ENCODE results near the gene TMIGD2. TPM values are rescaled to one million over a fixed set of nuclear protein-coding genes. Genes with fewer than 3 reads are reported as not detected.
A peak's percentile ranks its signal among the peaks of the same experiment; 100 is the strongest.

TMIGD2 gene
- total RNA-seq, 2 donors from 2014 or later: 1.8 TPM; not detected in 1

DNA sequence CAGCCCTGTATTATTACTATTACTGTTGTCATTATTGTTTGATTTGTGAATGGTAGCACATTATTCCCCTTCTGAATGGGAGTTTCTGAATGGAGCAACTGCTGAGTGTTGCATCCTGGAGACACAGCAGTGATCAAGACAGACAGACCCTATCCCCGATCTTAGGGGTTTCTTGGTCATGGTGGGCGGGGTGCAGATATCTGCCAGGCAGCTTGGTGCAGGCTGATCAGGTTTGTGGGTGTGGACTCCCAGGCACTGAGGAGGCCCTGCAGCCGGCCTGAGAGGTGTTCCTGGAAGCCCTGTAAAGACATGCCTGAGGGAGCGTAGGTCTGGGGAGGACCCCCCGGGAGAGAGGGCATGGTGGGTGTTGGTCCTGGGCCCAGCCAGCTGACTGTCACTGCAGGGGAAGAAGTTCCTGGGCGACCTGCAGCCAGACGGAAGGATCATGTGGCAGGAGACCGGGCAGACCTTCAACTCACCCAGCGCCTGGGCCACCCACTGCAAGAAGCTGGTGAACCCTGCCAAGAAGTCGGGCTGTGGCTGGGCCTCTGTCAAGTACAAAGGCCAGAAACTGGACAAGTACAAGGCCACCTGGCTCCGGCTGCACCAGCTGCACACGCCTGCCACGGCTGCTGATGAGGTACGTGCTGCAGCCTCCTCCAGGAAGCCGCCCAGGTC lies 43.3 kb upstream of the TMIGD2 start:
- Histone ChIP-seq H3K4me1 (ENCODE audit: control insufficient read depth in 1 of 2, low read depth in 2 of 2) (peaks cover 8 to 9% of the 10 kb centered on the region in 2 donors), H3K4me3 (no peak overlapping the region), H3K36me3 (no peaks in the 10 kb centered on the region), H3K27me3 (replicated peaks; ENCODE audit: insufficient read depth) (no peaks in the 10 kb centered on the region), H3K9me3 (no peaks in the 10 kb centered on the region), H3K27ac (no peak overlapping the region)
- TF ChIP-seq, protein P1, sequence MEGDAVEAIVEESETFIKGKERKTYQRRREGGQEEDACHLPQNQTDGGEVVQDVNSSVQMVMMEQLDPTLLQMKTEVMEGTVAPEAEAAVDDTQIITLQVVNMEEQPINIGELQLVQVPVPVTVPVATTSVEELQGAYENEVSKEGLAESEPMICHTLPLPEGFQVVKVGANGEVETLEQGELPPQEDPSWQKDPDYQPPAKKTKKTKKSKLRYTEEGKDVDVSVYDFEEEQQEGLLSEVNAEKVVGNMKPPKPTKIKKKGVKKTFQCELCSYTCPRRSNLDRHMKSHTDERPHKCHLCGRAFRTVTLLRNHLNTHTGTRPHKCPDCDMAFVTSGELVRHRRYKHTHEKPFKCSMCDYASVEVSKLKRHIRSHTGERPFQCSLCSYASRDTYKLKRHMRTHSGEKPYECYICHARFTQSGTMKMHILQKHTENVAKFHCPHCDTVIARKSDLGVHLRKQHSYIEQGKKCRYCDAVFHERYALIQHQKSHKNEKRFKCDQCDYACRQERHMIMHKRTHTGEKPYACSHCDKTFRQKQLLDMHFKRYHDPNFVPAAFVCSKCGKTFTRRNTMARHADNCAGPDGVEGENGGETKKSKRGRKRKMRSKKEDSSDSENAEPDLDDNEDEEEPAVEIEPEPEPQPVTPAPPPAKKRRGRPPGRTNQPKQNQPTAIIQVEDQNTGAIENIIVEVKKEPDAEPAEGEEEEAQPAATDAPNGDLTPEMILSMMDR (IDR thresholded peaks at IDR 0.05): no peak
- ATAC-seq (ENCODE audit: insufficient number of reproducible peaks, low FRiP score, low read depth) (no peak), DNase-seq (ENCODE audit: low spot score) (no peak)

DNA sequence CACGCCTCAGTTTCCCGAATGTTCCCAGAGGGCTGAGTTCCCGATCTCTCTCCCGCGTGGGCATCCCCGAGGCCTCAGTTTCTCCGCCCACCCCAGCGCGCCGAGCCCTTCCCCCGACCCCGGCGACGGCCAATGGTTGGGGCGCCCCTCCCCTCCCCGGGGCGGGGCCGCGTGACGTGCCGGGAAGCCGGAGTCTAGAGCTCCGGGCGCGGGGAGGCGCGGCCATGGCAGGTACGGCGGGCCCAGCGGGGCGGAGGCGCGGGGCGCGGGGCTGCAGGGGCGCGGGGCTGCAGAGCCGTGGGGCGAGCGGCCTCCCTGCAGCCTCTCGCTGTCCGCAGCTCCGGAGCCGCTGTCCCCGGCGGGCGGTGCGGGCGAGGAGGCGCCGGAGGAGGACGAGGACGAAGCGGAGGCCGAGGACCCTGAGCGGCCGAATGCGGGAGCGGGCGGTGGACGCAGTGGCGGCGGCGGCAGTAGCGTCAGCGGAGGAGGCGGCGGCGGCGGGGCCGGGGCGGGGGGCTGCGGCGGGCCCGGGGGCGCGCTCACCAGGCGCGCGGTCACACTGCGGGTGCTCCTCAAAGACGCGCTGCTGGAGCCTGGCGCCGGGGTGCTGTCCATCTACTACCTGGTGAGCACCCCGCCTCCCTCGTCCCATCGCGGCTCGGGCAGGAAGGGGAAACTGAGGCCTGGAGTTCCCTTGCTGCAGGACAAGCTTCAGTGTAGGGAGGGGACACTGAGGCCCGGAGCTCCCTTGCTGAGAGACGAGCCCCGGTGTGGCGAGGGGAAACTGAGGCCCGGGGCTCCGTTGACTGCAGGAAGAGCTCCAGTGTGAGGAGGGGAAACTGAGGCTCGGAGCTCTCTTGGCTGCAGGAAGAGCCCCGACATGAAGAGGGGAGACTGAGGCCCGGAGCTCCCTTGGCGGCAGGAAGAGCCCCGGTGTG lies 41.5 kb upstream of the TMIGD2 start, which contains the start of gene MPND:
TSS of gene MPND (plus strand) at position 193 of the 938 bp plus-strand sequence. CDS start at position 225, 32 bp downstream.
- Histone ChIP-seq H3K27ac (peak within 1 kb of the TSS; percentile 85 to 87), H3K27me3 (replicated peaks; ENCODE audit: insufficient read depth) (no peaks in the 10 kb centered on the region), H3K36me3 (no peaks in the 10 kb centered on the region), H3K4me3 (peak within 1 kb of the TSS; percentile 75), H3K9me3 (no peaks in the 10 kb centered on the region), H3K4me1 (ENCODE audit: control insufficient read depth in 1 of 2, low read depth in 2 of 2) (peaks cover 8 to 9% of the 10 kb centered on the region in 2 donors)
- TF ChIP-seq, protein P1 (IDR thresholded peaks at IDR 0.05): no peak
- DNase-seq (ENCODE audit: low spot score): peak; percentile 55
- peak; percentile 56 for ATAC-seq (ENCODE audit: insufficient number of reproducible peaks, low FRiP score, low read depth)

DNA sequence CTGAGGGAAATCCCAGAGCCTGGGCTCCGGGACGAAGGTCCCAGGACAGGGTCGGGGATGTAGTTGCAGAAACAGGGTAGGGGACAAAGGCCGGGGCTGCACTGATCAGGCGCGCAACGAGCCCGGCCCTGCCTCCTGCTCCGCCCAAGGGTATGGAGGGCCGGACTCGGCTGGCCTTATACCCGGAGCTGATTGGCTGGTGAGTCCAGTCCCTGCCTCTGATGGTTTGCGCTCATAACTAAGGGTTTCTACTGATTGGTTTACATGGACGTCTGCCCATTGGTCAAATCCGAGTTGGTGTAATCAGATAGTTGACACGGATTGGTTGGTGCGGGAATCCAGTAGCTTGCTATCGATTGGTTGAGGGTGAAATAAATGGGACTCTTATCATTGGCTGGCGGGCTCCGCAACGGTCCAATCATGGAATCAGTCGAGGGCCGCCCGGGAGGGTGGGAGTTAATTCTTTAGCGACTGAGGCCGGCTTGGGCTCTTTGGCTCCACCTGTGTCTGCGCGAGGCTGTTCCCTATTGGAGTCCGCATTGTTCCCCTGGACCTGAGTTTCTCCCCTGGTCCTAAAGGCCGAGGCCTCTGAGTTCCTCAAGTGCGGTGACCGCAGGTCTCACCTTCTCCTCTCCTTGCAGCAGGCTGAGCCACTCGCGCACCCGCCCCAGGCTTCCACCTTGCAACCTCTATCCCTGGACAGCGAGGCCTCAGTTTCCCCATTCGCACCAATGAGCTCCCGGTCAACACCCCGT lies 40.6 kb upstream of the TMIGD2 start:
- TF ChIP-seq, protein P1 (IDR thresholded peaks at IDR 0.05): no peak
- H3K27me3 ChIP-seq (replicated peaks; ENCODE audit: insufficient read depth): no peaks in the 10 kb centered on the region
- H3K9me3 ChIP-seq: no peaks in the 10 kb centered on the region
- peak overlapping the region; percentile 85 to 87 for H3K27ac ChIP-seq
- H3K4me3 ChIP-seq: peak overlapping the region; percentile 75
- no peaks in the 10 kb centered on the region for H3K36me3 ChIP-seq
- DNase-seq (ENCODE audit: low spot score) (peak; percentile 96), ATAC-seq (ENCODE audit: insufficient number of reproducible peaks, low FRiP score, low read depth) (peak; percentile 100)
- H3K4me1 ChIP-seq (ENCODE audit: control insufficient read depth in 1 of 2, low read depth in 2 of 2): peaks cover 8 to 9% of the 10 kb centered on the region in 2 donors

DNA sequence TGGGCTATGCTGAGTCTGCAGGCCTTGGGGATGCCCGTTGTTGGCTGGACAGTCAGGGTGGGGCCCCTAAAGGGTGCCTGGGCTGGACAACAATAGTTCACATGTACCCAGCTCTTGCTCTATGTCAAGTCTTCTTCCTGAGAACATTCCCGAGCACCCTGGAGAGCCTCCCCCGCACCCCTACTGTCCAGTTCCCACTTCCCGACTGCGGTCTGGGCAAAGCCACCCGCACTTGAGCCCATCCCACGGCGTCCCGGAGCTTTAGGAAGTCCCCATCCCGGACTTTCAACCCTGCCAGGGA lies 40.1 kb upstream of the TMIGD2 start:
- H3K36me3 ChIP-seq: no peaks in the 10 kb centered on the region
- TF ChIP-seq, protein P1 (IDR thresholded peaks at IDR 0.05): no peak
- H3K9me3 ChIP-seq: no peaks in the 10 kb centered on the region
- no peaks in the 10 kb centered on the region for H3K27me3 ChIP-seq (replicated peaks; ENCODE audit: insufficient read depth)
- peak overlapping the region; percentile 75 for H3K4me3 ChIP-seq
- H3K27ac ChIP-seq: peak overlapping the region; percentile 77 to 87
- H3K4me1 ChIP-seq (ENCODE audit: control insufficient read depth in 1 of 2, low read depth in 2 of 2): peaks cover 8 to 9% of the 10 kb centered on the region in 2 donors
- ATAC-seq (ENCODE audit: insufficient number of reproducible peaks, low FRiP score, low read depth): no peak
- DNase-seq (ENCODE audit: low spot score): no peak

All from thoracic aorta (tissue), 2 donors.